ACC112 (cell line): ENCODE results near the gene AKT3.

Source experiments
- H2AFZ ChIP-seq: fragments of 200-600 bp; sonication (generic); one replicate; pipeline ENCODE4 v1.6.0; 2017; ENCODE audit warnings: antibody characterized with exemption, low read length; ENCODE audit not compliant: unreplicated experiment
- H3K27ac ChIP-seq: fragments of 200-600 bp; sonication (generic); 2 replicates; pipeline ENCODE4 v1.5.1; 2014; ENCODE audit warnings: low read depth, mild to moderate bottlenecking, antibody characterized with exemption, low read length, moderate library complexity
- H3K27me3 ChIP-seq: fragments of 200-600 bp; sonication (generic); 2 replicates; pipeline ENCODE4 v1.6.1; 2014; ENCODE audit warnings: mild to moderate bottlenecking, antibody characterized with exemption, low read length, moderate library complexity, mixed read lengths; ENCODE audit not compliant: insufficient read depth
- H3K36me3 ChIP-seq: fragments of 200-600 bp; sonication (generic); 2 replicates; pipeline ENCODE4 v1.6.1; 2016; ENCODE audit warnings: mild to moderate bottlenecking, antibody characterized with exemption, low read length, moderate library complexity, mixed read lengths; ENCODE audit not compliant: insufficient read depth
- H3K4me1 ChIP-seq: fragments of 200-600 bp; sonication (generic); one replicate; pipeline ENCODE4 v1.6.1; 2016; ENCODE audit warnings: low read length, mixed read lengths; ENCODE audit not compliant: insufficient read depth, unreplicated experiment, control insufficient read depth
- H3K4me3 ChIP-seq: fragments of 200-600 bp; sonication (generic); 2 replicates; pipeline ENCODE4 v1.5.1; 2014; ENCODE audit warnings: mild to moderate bottlenecking, low read depth, low read length
- H3K79me2 ChIP-seq: fragments of 200-600 bp; sonication (generic); one replicate; pipeline ENCODE4 v1.6.0; 2016; ENCODE audit warnings: low read length; ENCODE audit not compliant: control insufficient read depth, unreplicated experiment, insufficient read depth

Gene AKT3

DNA sequence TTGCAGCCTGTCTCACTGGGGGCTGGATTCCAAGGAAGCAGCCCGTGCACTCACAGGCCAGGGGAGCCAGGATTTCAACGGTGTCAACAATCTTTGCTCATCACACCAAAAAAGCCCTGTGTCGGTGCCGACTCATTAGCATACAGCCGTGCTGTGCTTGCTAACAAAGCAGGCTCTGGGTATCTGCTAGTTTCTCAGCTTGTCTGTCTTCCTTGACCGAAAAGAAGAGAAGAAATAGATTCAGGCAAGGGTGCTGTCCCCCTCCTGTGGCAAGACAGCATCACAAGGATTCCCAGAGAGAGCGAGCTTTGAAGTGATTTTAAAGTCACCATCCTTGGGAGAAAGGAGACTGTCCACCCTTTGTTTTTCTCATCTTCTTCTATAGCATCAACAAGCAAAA is 379.5 kb downstream of the AKT3 start:
- no peak overlapping the region for H3K27ac ChIP-seq
- H3K4me1 ChIP-seq, result peaks cover 15% of the 10 kb centered on the region
- no peaks in the 10 kb centered on the region for H3K79me2 ChIP-seq
- H3K27me3 ChIP-seq, result no peaks in the 10 kb centered on the region
- H2AFZ ChIP-seq, result no peak overlapping the region
- no peaks in the 10 kb centered on the region for H3K36me3 ChIP-seq
- H3K4me3 ChIP-seq, result no peak overlapping the region

DNA sequence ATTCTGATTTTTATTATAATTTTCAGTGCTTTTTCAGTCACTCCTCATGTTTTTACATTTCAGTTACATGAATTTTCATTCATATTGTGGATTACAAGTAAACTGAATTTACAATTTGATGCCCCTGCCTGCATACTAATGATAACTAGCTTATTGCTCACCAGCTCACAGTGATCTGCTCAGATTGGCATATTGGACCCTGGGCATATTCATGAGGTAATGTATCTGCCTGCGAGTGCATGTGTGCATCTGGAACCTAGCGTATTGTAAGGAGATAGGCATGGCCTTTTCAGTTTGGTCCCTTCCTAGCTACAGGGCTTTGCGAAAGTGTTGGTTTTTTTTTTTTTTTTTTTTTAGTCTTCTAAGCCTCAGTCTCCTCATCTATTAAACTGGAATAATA is 380.5 kb downstream of the AKT3 start:
- Histone ChIP-seq H3K36me3 (no peaks in the 10 kb centered on the region), H3K4me3 (no peak overlapping the region), H3K27me3 (no peaks in the 10 kb centered on the region), H2AFZ (no peak overlapping the region), H3K27ac (no peak overlapping the region), H3K4me1 (peaks cover 15% of the 10 kb centered on the region), H3K79me2 (no peaks in the 10 kb centered on the region)

DNA sequence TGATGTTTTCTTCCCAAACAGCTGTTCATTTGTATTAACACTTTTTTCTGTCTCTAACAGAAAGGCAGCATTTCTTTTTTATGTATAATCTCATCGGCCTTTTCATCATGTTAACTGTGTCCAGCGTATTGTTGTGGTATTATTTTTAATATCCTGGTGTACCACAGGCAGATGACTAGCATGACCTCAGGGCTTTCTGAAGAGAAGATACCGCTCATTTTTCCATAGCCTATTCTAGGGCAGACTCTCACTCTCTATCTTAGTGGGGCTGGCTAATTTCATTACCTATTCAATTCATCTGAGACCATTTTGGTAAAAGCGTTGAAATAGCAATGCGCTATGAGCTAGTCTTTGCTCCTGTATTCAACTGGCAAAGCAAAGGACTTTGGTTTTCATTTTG is 384.3 kb downstream of the AKT3 start:
- no peaks in the 10 kb centered on the region for H3K27me3 ChIP-seq
- no peaks in the 10 kb centered on the region for H3K79me2 ChIP-seq
- H2AFZ ChIP-seq, result no peak overlapping the region
- H3K27ac ChIP-seq, result no peak overlapping the region
- H3K36me3 ChIP-seq, result no peaks in the 10 kb centered on the region; the same call in 1 of the 2 replicates
- no peaks in the 10 kb centered on the region for H3K4me1 ChIP-seq
- H3K4me3 ChIP-seq, result no peak overlapping the region

DNA sequence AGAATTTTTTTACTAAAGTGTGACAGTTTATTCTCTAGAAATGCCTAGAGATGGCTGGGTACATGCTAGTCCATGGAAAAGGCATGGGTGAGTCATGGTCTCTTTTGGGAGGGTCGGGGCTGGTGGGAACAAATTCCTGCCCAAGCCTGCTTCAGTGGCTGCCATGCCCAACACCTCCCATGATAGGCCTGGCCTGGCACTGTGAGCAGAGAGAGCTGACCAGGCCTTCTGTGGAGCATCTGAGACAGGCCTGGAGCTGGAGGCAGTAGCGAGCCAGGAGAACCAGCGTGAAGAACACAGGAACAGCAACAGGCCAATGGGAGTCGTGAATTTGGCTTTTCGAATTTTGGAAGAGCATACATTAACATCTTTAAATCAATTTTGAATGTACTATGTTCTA is 385.0 kb downstream of the AKT3 start:
- Histone ChIP-seq H3K27ac (no peak overlapping the region), H2AFZ (no peak overlapping the region)

DNA sequence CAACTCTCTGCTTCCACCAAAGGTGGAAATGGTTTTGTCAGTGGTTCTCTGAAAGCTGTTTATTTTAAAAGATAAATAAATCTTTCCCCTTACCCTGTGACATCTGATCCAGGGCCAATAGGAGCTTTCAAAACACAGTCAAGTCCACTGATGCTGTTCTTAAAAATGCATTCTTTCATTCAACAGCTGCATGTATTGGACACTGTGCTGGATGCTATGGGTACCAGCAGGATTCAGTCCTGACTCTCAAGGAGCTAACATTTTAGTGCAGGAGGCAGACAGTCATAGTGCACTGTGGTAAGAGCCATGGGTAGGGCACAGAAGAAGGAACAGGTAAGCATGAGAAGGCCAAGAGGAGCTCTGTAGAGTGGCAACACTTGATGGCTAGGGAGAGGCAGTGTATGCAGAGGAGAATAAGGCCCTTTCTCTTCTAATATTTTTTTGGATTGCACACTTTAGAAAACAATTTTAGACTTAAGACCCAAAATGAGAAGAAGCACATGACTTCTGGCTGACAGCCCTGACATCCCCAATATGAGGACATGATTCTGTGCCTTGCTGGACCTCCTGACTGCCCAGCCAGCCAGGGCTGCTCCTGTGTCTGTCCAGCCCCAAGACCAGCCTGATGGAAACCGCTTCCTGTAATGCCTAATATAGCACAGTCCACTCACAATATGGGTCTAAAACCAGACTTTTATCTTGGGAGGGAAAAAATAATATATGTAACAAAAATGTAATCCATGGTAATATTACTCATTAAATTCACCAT is 386.9 kb downstream of the AKT3 start:
- Histone ChIP-seq H3K79me2 (no peaks in the 10 kb centered on the region), H3K27ac (no peak overlapping the region)

More for the DNA sequence above, 385.0 kb downstream of the AKT3 start:
- no peaks in the 10 kb centered on the region; the same call in 1 of the 2 replicates for H3K36me3 ChIP-seq
- H3K4me1 ChIP-seq, result no peaks in the 10 kb centered on the region
- no peaks in the 10 kb centered on the region for H3K79me2 ChIP-seq
- no peak overlapping the region for H3K4me3 ChIP-seq
- no peaks in the 10 kb centered on the region for H3K27me3 ChIP-seq

DNA sequence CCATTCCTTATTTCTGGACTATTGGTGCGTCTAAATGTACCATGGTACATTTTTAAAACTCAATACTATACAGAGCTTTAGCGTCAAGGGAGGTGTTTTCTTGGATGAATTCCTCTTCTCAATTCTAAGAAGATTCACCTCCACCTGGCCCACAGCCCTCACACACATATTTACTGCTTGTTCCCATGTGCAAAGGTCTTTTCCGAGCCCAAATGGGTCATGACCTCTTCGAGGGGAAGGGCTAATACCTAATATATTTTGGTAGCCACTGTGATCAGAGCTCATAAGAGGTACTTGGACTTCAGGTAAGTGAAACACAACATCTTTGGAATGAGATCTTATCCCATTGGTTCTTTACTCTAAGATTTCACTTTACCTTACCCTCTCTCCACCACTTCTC is 388.3 kb downstream of the AKT3 start:
- no peak overlapping the region for H3K27ac ChIP-seq
- no peaks in the 10 kb centered on the region for H3K4me1 ChIP-seq
- H2AFZ ChIP-seq, result no peak overlapping the region
- H3K36me3 ChIP-seq, result no peaks in the 10 kb centered on the region; the same call in 1 of the 2 replicates
- H3K4me3 ChIP-seq, result no peak overlapping the region
- no peaks in the 10 kb centered on the region for H3K27me3 ChIP-seq
- no peaks in the 10 kb centered on the region for H3K79me2 ChIP-seq

More for the DNA sequence above, 386.9 kb downstream of the AKT3 start:
- Histone ChIP-seq H3K4me3 (no peak overlapping the region), H3K36me3 (no peaks in the 10 kb centered on the region; the same call in 1 of the 2 replicates), H3K27me3 (no peaks in the 10 kb centered on the region), H2AFZ (no peak overlapping the region), H3K4me1 (no peaks in the 10 kb centered on the region)

DNA sequence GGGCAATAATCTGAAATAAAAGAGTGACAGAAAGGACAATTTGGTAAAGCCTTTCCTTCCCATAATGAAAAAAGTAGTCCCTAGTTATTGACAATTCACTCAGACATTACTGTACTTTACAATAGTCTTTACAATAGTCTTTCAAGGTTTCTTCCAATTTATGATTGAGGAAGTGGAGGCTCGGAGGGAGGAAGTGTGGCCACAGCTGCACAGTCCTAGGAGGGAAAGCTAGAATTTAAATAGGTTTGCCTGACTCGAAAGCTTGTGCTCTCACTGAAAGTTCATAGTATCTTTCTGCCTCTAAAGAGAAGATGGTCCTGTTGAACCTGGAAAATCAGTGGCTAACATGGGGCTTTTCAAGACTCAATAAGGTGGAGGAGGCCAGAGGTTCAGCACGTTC is 391.0 kb downstream of the AKT3 start:
- Histone ChIP-seq H2AFZ (no peak overlapping the region), H3K27ac (no peak overlapping the region), H3K4me1 (no peaks in the 10 kb centered on the region), H3K36me3 (no peaks in the 10 kb centered on the region; the same call in 1 of the 2 replicates), H3K79me2 (no peaks in the 10 kb centered on the region), H3K27me3 (no peaks in the 10 kb centered on the region), H3K4me3 (no peak overlapping the region)

DNA sequence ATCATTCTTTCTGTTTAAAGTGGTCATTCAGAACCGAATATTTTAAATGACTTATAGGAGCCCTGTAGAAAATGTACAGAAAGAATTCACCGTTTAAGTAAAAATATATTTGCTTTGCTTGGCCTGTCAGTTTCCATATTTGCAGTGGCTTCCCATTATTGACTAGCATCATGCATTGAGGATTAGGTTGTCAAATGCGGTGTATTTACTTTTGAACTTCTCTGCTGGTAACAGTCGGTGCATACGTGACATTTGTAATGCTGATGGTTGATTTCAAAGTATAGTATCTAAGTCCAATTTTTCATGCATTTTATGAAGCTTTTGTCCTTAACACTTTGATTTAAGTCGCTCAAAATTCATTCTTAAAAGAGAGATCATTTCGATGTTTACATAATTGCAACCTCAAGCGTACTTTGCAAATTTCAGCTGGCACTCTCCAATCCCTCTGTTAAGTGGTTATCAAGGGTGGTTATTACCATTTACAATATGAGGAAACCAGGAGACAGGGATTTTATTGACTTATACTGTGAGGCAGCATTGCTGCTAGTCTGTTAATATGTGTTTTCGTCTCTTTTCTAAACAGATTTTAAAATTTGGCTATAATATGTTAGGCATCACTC is 392.6 kb downstream of the AKT3 start:
- Histone ChIP-seq H3K79me2 (no peaks in the 10 kb centered on the region), H3K4me3 (no peak overlapping the region), H3K4me1 (no peaks in the 10 kb centered on the region), H3K27me3 (no peaks in the 10 kb centered on the region), H3K36me3 (no peaks in the 10 kb centered on the region; the same call in 1 of the 2 replicates), H3K27ac (no peak overlapping the region), H2AFZ (no peak overlapping the region)

DNA sequence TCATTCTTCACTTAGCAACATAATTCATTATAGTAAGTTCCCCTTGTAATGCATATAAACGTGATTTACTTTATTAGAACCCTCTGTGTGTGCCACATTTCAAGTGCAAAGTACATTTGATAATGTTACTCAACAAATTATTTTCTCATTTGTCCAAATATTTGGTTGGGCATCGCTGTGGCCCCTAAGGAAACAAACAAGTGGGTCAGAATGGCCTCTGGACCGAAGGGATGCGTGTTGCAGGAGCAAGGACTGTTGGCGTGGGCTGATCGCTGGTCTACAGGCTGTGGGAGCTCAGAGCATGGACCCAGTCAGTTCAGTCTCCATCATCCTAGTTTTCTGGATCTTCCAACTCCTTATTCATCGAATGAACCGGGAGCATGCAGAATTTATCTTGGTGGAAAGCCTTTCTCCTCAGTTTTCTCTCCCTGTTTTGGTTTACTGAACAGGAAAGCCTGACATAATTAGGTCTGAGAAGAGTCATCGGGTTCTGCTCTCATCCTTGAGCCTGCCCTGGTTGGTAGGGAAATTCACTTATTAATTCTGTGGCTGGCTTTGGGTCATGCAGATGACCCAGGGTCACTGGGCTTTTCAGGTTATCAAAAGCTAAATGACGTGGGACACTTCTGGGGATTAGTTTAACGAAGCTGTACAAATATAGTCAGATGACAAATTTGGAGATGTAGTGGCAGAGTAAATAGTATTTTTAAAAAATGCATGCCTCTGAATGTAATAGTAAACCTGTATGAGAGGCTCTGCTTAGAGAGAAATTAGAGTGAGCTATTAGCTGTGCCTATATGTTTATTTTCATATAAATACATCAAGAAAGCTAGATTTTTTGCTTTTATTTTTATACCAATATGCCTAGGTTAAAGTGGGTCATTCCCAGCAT is 394.0 kb downstream of the AKT3 start:
- Histone ChIP-seq H3K4me3 (no peak overlapping the region), H3K27me3 (no peaks in the 10 kb centered on the region), H3K4me1 (no peaks in the 10 kb centered on the region), H3K36me3 (no peaks in the 10 kb centered on the region), H2AFZ (no peak overlapping the region), H3K79me2 (no peaks in the 10 kb centered on the region), H3K27ac (no peak overlapping the region)

DNA sequence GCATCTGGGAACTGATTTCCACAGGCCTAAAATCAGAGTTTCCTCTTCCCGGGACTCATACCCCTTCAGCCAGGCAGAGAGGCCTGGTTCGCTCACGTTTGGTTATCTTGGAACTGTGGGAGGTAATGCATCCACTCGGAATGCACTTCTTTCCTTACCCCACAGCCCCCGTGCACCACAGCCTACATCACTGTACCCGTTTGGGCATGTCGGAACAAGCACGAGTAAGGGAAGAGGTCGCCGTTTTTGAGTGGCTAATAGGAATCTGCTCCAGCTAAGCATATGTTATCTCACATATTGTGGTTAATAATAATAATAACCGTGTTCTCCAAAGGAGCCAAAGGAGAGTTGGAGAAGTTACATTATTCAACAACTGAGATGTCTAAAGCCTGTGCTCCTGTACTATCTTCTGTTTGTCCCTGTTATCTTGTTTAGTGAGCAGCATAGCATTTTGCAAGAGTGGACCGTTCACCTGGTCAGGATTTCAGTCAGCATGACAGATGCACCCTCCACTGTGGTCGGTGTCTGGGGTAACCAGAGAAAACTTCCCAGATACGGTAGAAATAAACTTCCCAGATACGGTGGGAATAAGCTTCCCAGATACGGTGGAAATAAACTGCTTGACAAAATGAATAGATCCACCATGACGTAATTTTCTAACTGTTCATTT is 395.6 kb downstream of the AKT3 start:
- H3K79me2 ChIP-seq, result no peaks in the 10 kb centered on the region
- no peaks in the 10 kb centered on the region for H3K4me1 ChIP-seq
- no peak overlapping the region for H3K27ac ChIP-seq

More for the DNA sequence above, 395.6 kb downstream of the AKT3 start:
- Histone ChIP-seq H3K36me3 (no peaks in the 10 kb centered on the region), H3K27me3 (no peaks in the 10 kb centered on the region), H2AFZ (no peak overlapping the region), H3K4me3 (no peak overlapping the region)
